ENCODE data around the gene INAVA. TPM values are rescaled to one million over a fixed set of nuclear protein-coding genes. Genes with fewer than 3 reads are reported as not detected.

The INAVA gene
- polyA plus RNA-seq, 3 donors: not detected

DNA sequence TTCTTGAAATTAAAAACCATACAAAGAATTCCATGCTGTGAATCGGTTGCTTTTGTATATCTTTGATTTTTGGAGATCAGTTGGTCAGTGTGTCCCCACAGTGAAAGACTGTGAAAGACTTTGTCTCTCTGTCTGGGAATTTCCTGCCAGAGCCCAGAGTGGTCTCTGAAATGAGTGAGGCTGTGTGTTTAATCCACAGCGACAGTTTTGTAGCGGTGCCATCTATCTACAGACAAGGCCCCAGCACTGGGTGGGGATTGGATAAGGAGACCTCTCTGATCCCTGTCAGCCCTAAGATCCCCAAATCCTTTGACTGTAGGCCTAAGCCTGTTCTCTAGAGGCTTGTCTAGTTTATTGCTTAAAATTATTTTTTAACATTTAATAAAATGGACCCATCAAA is 11.6 kb upstream of the INAVA start:
- no peak overlapping the region for H3K4me2 ChIP-seq (replicated peaks; ENCODE audit: extremely low read depth, low read length, poor library complexity, severe bottlenecking)
- H3K36me3 Mint-ChIP-seq: no peaks in the 10 kb centered on the region
- H3K4me1 Mint-ChIP-seq: peaks cover 6% of the 10 kb centered on the region
- no peak overlapping the region for H3K27ac ChIP-seq (ENCODE audit: low read depth in 1 of 2, low read length in 2 of 2)
- no peak overlapping the region for H3K4me3 Mint-ChIP-seq
- no peak for DNase-seq
- H3K36me3 ChIP-seq (replicated peaks in 1 of 2; ENCODE audit: control insufficient read depth in 1 of 2, insufficient read depth in 2 of 2, low read length in 2 of 2): no peaks in the 10 kb centered on the region
- no peaks in the 10 kb centered on the region for H4K20me1 ChIP-seq (ENCODE audit: insufficient read depth, low read length)
- intact Hi-C loops (cut with micrococcal nuclease): no loop called here
- peaks cover 4 to 6% of the 10 kb centered on the region in 2 donors for H3K4me1 ChIP-seq (ENCODE audit: control insufficient read depth in 1 of 2, insufficient read depth in 2 of 2, low read length in 2 of 2)
- H3K27me3 ChIP-seq (ENCODE audit: control insufficient read depth in 2 of 2, insufficient read depth in 2 of 2, low read length in 2 of 2): no peaks in the 10 kb centered on the region
- peaks cover 0 to 7% (median 3%) of the 10 kb centered on the region in 3 donors for H3K27me3 Mint-ChIP-seq (ENCODE audit: low read depth in 3 of 3)
- H3K27ac Mint-ChIP-seq: no peak overlapping the region
- no CpG with 5 or more reads among the region's 3 CpGs for WGBS (ENCODE audit: insufficient coverage)
- H3K9ac ChIP-seq (ENCODE audit: insufficient read depth, low read length, poor library complexity, severe bottlenecking): no peak overlapping the region
- no peak for TF ChIP-seq CTCF (IDR thresholded peaks at IDR 0.05)
- no peak overlapping the region for H2AFZ ChIP-seq (ENCODE audit: insufficient read depth, low read depth, low read length, poor library complexity, severe bottlenecking)
- H3K79me2 ChIP-seq (ENCODE audit: insufficient read depth, low read length): no peaks in the 10 kb centered on the region
- no peaks in the 10 kb centered on the region for H3K9me3 ChIP-seq (replicated peaks in 1 of 2; ENCODE audit: control insufficient read depth in 1 of 2, insufficient read depth in 1 of 2, low read length in 2 of 2)
- no peaks in the 10 kb centered on the region for H3K9me3 Mint-ChIP-seq
- H3K4me3 ChIP-seq (replicated peaks in 1 of 3; ENCODE audit: low read depth in 2 of 3, low read length in 3 of 3): no peak overlapping the region

DNA sequence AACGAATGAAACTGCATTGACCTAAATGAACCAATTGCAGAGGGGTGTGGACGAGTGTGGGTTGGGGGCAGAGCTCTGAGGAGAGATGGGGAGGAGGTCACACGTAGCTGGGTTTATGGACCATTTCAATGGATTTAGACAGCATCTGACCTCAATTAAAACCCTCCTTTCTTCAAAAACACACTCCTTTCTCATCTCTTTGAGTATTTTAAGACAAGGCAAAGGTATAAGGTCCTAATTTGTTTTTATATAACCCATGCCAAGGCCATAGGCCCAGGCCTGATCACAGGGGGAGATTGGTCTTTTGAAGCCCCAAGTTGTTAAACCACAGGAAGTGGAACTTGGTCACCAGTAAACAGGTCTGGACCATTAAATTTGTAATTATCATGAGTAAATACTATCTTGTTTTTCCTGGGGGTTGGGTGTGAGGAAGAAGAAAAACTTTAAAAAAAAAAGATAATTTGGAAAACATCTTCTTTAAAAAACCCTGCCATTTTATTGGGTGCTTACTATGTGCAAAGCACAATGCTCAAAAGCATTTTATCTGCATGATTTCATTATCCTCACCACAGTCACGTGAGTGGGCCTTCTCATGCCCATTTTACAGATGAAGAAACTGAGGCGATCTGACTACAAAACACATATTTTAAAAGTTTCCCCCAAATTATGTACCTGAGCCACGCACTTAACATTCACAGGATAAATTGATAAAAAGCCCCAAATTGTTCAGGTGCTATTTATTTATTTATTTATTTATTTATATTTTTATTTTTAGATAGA is 8.9 kb upstream of the INAVA start:
- intact Hi-C loops (cut with micrococcal nuclease): no loop called here
- peaks cover 0 to 2% (median 0%) of the 10 kb centered on the region in 7 donors for H3K9me3 Mint-ChIP-seq
- no peaks in the 10 kb centered on the region for H3K36me3 Mint-ChIP-seq
- Histone ChIP-seq H3K9ac (ENCODE audit: insufficient read depth, low read length, poor library complexity, severe bottlenecking) (no peak overlapping the region), H3K27me3 (ENCODE audit: control insufficient read depth in 2 of 2, insufficient read depth in 2 of 2, low read length in 2 of 2) (no peaks in the 10 kb centered on the region), H2AFZ (ENCODE audit: insufficient read depth, low read depth, low read length, poor library complexity, severe bottlenecking) (no peak overlapping the region), H3K4me2 (replicated peaks; ENCODE audit: extremely low read depth, low read length, poor library complexity, severe bottlenecking) (no peak overlapping the region), H3K27ac (ENCODE audit: low read depth in 1 of 2, low read length in 2 of 2) (no peak overlapping the region), H3K4me1 (ENCODE audit: control insufficient read depth in 1 of 2, insufficient read depth in 2 of 2, low read length in 2 of 2) (peaks cover 21 to 23% of the 10 kb centered on the region in 2 donors), H4K20me1 (ENCODE audit: insufficient read depth, low read length) (no peaks in the 10 kb centered on the region), H3K36me3 (replicated peaks in 1 of 2; ENCODE audit: control insufficient read depth in 1 of 2, insufficient read depth in 2 of 2, low read length in 2 of 2) (no peaks in the 10 kb centered on the region), H3K9me3 (replicated peaks in 1 of 2; ENCODE audit: control insufficient read depth in 1 of 2, insufficient read depth in 1 of 2, low read length in 2 of 2) (no peaks in the 10 kb centered on the region), H3K79me2 (ENCODE audit: insufficient read depth, low read length) (no peaks in the 10 kb centered on the region), H3K4me3 (replicated peaks in 1 of 3; ENCODE audit: low read depth in 2 of 3, low read length in 3 of 3) (no peak overlapping the region)
- H3K27ac Mint-ChIP-seq: no peak overlapping the region
- no peak for DNase-seq
- TF ChIP-seq CTCF (IDR thresholded peaks at IDR 0.05): no peak
- H3K4me3 Mint-ChIP-seq: no peak overlapping the region
- WGBS (ENCODE audit: insufficient coverage): 80% methylated on average over 1 of the region's 6 CpGs
- peaks cover 29% of the 10 kb centered on the region for H3K4me1 Mint-ChIP-seq
- peaks cover 0 to 13% (median 5%) of the 10 kb centered on the region in 3 donors for H3K27me3 Mint-ChIP-seq (ENCODE audit: low read depth in 3 of 3)
